Smooth muscle cell (in vitro differentiated cells): ENCODE results near the gene EXOC6B. TPM values are rescaled to one million over a fixed set of nuclear protein-coding genes. Genes with fewer than 3 reads are reported as not detected.

Experiments used
- DNase-seq: peaks from one replicate; lab custom pipeline; 2025; ENCODE audit not compliant: unreplicated experiment; lab: John Stamatoyannopoulos, UW
- H2AFZ ChIP-seq: fragments of 200-600 bp; sonication (generic); 2 replicates; pipeline ENCODE4 v1.6.0; 2016; ENCODE audit warnings: antibody characterized with exemption, low read depth, mild to moderate bottlenecking
- H3F3A ChIP-seq: fragments of 200-600 bp; sonication (generic); 2 replicates; pipeline ENCODE4 v1.6.0; 2017; ENCODE audit warnings: antibody characterized with exemption, low read depth
- H3K27ac ChIP-seq: fragments of 200-600 bp; sonication (generic); 2 replicates; pipeline ENCODE4 v1.5.1; 2016; ENCODE audit warnings: low read depth, mild to moderate bottlenecking
- H3K27me3 ChIP-seq: fragments of 200-600 bp; sonication (generic); 2 replicates; pipeline ENCODE4 v1.6.1; 2016; ENCODE audit warnings: low read depth, mild to moderate bottlenecking
- H3K36me3 ChIP-seq: fragments of 200-600 bp; sonication (generic); 2 replicates; pipeline ENCODE4 v1.5.1; 2016; ENCODE audit warnings: low read depth
- H3K4me1 ChIP-seq: fragments of 200-600 bp; sonication (generic); 2 replicates; pipeline ENCODE4 v1.5.1; 2016; ENCODE audit warnings: low read depth
- H3K4me2 ChIP-seq: fragments of 200-600 bp; sonication (generic); 2 replicates; pipeline ENCODE4 v1.6.0; 2016; ENCODE audit warnings: mild to moderate bottlenecking
- H3K4me3 ChIP-seq: fragments of 200-600 bp; sonication (generic); 2 replicates; pipeline ENCODE4 v1.5.1; 2016; ENCODE audit warnings: mild to moderate bottlenecking
- H3K79me2 ChIP-seq: fragments of 200-600 bp; sonication (generic); 2 replicates; pipeline ENCODE4 v1.6.0; 2016; ENCODE audit warnings: low read depth, mild to moderate bottlenecking
- H3K9ac ChIP-seq: fragments of 200-600 bp; sonication (generic); 2 replicates; pipeline ENCODE4 v1.6.0; 2016; ENCODE audit warnings: low read depth
- H3K9me3 ChIP-seq: fragments of 200-600 bp; sonication (generic); replicated peaks from 2 replicates; pipeline ENCODE4 v1.5.1; 2016; ENCODE audit warnings: low read depth
- H4K20me1 ChIP-seq: fragments of 200-600 bp; sonication (generic); 2 replicates; pipeline ENCODE4 v1.6.0; 2016; ENCODE audit warnings: low read depth
- CTCF ChIP-seq: fragments of 200-600 bp; sonication (generic); IDR thresholded peaks from 2 replicates; pipeline ENCODE4 v1.5.1; 2017; ENCODE audit warnings: borderline replicate concordance, mild to moderate bottlenecking, antibody characterized with exemption; ENCODE audit not compliant: insufficient read depth, poor library complexity, severe bottlenecking
- WGBS: methylation state at CpG from one replicate; pipeline ENCODE4 v1.1.7; 2016; ENCODE audit warnings: low lambda C conversion rate; 5-methylcytosine and 5-hydroxymethylcytosine counted together
- polyA plus RNA-seq: library from polyadenylated mRNA; unstranded; fragments of >200 nt; fragmentation: Nextera tagmentation; extraction: Ambion mirVana; gene quantifications from 2 replicates; pipeline ENCODE4 v1.2.1, GENCODE V29; 2016
- total RNA-seq: library from RNA; depleted of rRNA; stranded (reverse); fragments of >200 nt; gene quantifications from 2 replicates; pipeline ENCODE4 v1.2.3, GENCODE V29; 2014

The EXOC6B gene
- total and polyA plus RNA-seq, 2 experiments from 2014 or later, result 6.9 to 19.7 TPM

- Histone ChIP-seq H3K4me1 (no peaks in the 10 kb centered on the region), H3K79me2 (no peaks in the 10 kb centered on the region), H3K9ac (no peak overlapping the region), H4K20me1 (no peaks in the 10 kb centered on the region), H3K4me3 (no peak overlapping the region), H3K27ac (no peak overlapping the region), H3K36me3 (no peaks in the 10 kb centered on the region), H2AFZ (no peak overlapping the region), H3K9me3 (no peaks in the 10 kb centered on the region), H3K27me3 (no peaks in the 10 kb centered on the region), H3K4me2 (no peak overlapping the region), H3F3A (no peaks in the 10 kb centered on the region)
- 61% methylated on average over 8 of the region's 8 CpGs for WGBS
- no peak for TF ChIP-seq CTCF
- no peak for DNase-seq
Measured at GRCh38 chr2:72173640-72174321, 652.1 kb downstream of the EXOC6B start.

- no peak overlapping the region for H3K4me2 ChIP-seq
- H3K36me3 ChIP-seq, result no peaks in the 10 kb centered on the region
- DNase-seq, result no peak
- no peaks in the 10 kb centered on the region for H3K9me3 ChIP-seq
- 78% methylated on average over 2 of the region's 2 CpGs for WGBS
- no peak overlapping the region for H3K27ac ChIP-seq
- no peak overlapping the region for H3K4me3 ChIP-seq
- no peak overlapping the region for H3K9ac ChIP-seq
- H3K27me3 ChIP-seq, result no peaks in the 10 kb centered on the region
- H3K4me1 ChIP-seq, result no peaks in the 10 kb centered on the region
- H4K20me1 ChIP-seq, result no peaks in the 10 kb centered on the region
- no peaks in the 10 kb centered on the region for H3K79me2 ChIP-seq
- TF ChIP-seq CTCF, result no peak
- H3F3A ChIP-seq, result no peaks in the 10 kb centered on the region
- H2AFZ ChIP-seq, result no peak overlapping the region
Measured at GRCh38 chr2:72172478-72172877, 653.4 kb downstream of the EXOC6B start.

- H3F3A ChIP-seq, result no peaks in the 10 kb centered on the region
- H3K79me2 ChIP-seq, result no peaks in the 10 kb centered on the region
- H4K20me1 ChIP-seq, result no peaks in the 10 kb centered on the region
- no peaks in the 10 kb centered on the region for H3K9me3 ChIP-seq
- no peak overlapping the region for H2AFZ ChIP-seq
- H3K9ac ChIP-seq, result no peak overlapping the region
- peaks cover 12% of the 10 kb centered on the region for H3K27me3 ChIP-seq
- TF ChIP-seq CTCF, result no peak
- H3K4me3 ChIP-seq, result no peak overlapping the region
- DNase-seq, result no peak
- H3K4me1 ChIP-seq, result no peaks in the 10 kb centered on the region
- H3K27ac ChIP-seq, result no peak overlapping the region
- H3K4me2 ChIP-seq, result no peak overlapping the region
- no peaks in the 10 kb centered on the region for H3K36me3 ChIP-seq
- 75% methylated on average over 3 of the region's 3 CpGs for WGBS
Measured at GRCh38 chr2:72166279-72166678, 659.6 kb downstream of the EXOC6B start.

- H3K4me1 ChIP-seq, result no peaks in the 10 kb centered on the region
- H3F3A ChIP-seq, result no peaks in the 10 kb centered on the region
- no peaks in the 10 kb centered on the region for H3K36me3 ChIP-seq
- no peak for TF ChIP-seq CTCF
- no peak overlapping the region for H3K4me3 ChIP-seq
- H3K27ac ChIP-seq, result no peak overlapping the region
- H4K20me1 ChIP-seq, result no peaks in the 10 kb centered on the region
- no peaks in the 10 kb centered on the region for H3K9me3 ChIP-seq
- no peak overlapping the region for H2AFZ ChIP-seq
- H3K79me2 ChIP-seq, result no peaks in the 10 kb centered on the region
- WGBS, result 90% methylated on average over 3 of the region's 3 CpGs
- H3K4me2 ChIP-seq, result no peak overlapping the region
- H3K9ac ChIP-seq, result no peak overlapping the region
- peaks cover 12% of the 10 kb centered on the region for H3K27me3 ChIP-seq
- no peak for DNase-seq
Measured at GRCh38 chr2:72165792-72166191, 660.0 kb downstream of the EXOC6B start.
